Measurements from ENCODE around the gene CADM2.

Gene CADM2

DNA sequence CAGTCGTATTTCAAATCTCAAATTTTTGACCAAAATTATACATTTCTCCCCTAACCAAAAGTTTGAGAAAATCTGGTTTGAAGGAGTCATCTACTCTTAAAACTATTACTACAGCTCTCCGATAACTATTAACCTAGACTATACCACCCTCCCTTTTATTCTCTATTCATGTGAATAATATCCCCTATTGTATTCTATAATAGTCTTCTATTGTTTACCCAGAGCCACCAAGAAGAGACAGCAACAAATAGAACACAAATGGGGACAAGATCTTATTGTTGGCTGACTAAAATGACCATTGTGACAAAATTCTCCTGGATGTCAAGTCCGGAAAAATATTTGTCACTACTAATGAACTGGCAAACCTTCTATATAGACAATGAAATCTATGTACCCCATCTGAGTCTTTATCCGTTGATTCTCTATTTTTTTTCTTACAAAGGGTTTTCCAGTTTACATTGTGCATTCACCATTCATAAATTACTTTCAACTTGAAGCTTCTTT is 618.0 kb downstream of the CADM2 start (continued):
- TF ChIP-seq PRDM2 (tag by site-specific recombination; IDR thresholded peaks at IDR 0.05; ENCODE audit: borderline replicate concordance) (no peak), ZFP3 (tag by site-specific recombination; IDR thresholded peaks at IDR 0.05; ENCODE audit: low read depth) (no peak), GFI1B (tag by site-specific recombination; IDR thresholded peaks at IDR 0.05) (no peak)

GRCh38 chr3:85584779-85585356 is 626.1 kb downstream of the CADM2 start:
- ChIA-PET CTCF (interaction anchor here (1.4 kb wide), 1 partner anchor 18 kb away, joined by 3 read pairs; no protein-coding TSS in a partner anchor), POLR2A (no interaction called here)
- Histone ChIP-seq H3K27ac (ENCODE audit: extremely low read depth, low read depth, low read length) (no peak overlapping the region), H3K9me3 (ENCODE audit: control insufficient read depth, insufficient read depth, low read depth, low read length) (no peaks in the 10 kb centered on the region), H3K36me3 (ENCODE audit: control insufficient read depth in 2 of 2, insufficient read depth in 1 of 2, low read length in 2 of 2) (no peaks in the 10 kb centered on the region), H3K4me3 (ENCODE audit: low read depth, low read length) (no peak overlapping the region), H3K4me1 (ENCODE audit: control insufficient read depth, insufficient read depth, low read length) (no peaks in the 10 kb centered on the region)
- TF ChIP-seq ZBTB6 (tag by site-specific recombination; IDR thresholded peaks at IDR 0.05) (no peak), ZNF560 (tag by site-specific recombination; IDR thresholded peaks at IDR 0.05; ENCODE audit: borderline replicate concordance) (no peak), ZNF394 (tag by site-specific recombination; IDR thresholded peaks at IDR 0.05; ENCODE audit: borderline replicate concordance) (no peak), ZSCAN30 (tag by site-specific recombination; IDR thresholded peaks at IDR 0.05) (no peak), GLI2 (tag by site-specific recombination; IDR thresholded peaks at IDR 0.05; ENCODE audit: borderline replicate concordance, low read depth) (no peak), ZNF132 (tag by site-specific recombination; IDR thresholded peaks at IDR 0.05; ENCODE audit: borderline replicate concordance) (no peak), SP2 (tag by site-specific recombination; IDR thresholded peaks at IDR 0.05) (no peak), ZNF223 (tag by site-specific recombination; IDR thresholded peaks at IDR 0.05) (no peak)

- Histone ChIP-seq H3K4me1 (ENCODE audit: control insufficient read depth, insufficient read depth, low read length) (no peaks in the 10 kb centered on the region), H3K9me3 (ENCODE audit: control insufficient read depth, insufficient read depth, low read depth, low read length) (no peaks in the 10 kb centered on the region), H3K4me3 (ENCODE audit: low read depth, low read length) (no peak overlapping the region), H3K36me3 (ENCODE audit: control insufficient read depth in 2 of 2, insufficient read depth in 1 of 2, low read length in 2 of 2) (no peaks in the 10 kb centered on the region), H3K27ac (ENCODE audit: extremely low read depth, low read depth, low read length) (no peak overlapping the region)
- ChIA-PET POLR2A (no interaction called here), CTCF (interaction anchor here (1.4 kb wide), 1 partner anchor 19 kb away, joined by 3 read pairs; no protein-coding TSS in a partner anchor)
- TF ChIP-seq REPIN1 (tag by site-specific recombination; IDR thresholded peaks at IDR 0.05; ENCODE audit: low read depth) (no peak), ZNF23 (tag by site-specific recombination; IDR thresholded peaks at IDR 0.05; ENCODE audit: borderline replicate concordance) (no peak), ZNF366 (tag by site-specific recombination; conservative IDR thresholded peaks at IDR 0.05) (no peak), TRIM28 (IDR thresholded peaks at IDR 0.05; ENCODE audit: borderline replicate concordance, low read length) (no peak), HOXD13 (CRISPR knock-in tag; IDR thresholded peaks at IDR 0.05; ENCODE audit: borderline replicate concordance) (no peak), ZNF626 (tag by site-specific recombination; IDR thresholded peaks at IDR 0.05) (no peak), ZNF37A (tag by site-specific recombination; IDR thresholded peaks at IDR 0.05) (no peak), ZNF776 (tag by site-specific recombination; IDR thresholded peaks at IDR 0.05; ENCODE audit: borderline replicate concordance) (no peak)
- TF ChIP-seq, protein P1, sequence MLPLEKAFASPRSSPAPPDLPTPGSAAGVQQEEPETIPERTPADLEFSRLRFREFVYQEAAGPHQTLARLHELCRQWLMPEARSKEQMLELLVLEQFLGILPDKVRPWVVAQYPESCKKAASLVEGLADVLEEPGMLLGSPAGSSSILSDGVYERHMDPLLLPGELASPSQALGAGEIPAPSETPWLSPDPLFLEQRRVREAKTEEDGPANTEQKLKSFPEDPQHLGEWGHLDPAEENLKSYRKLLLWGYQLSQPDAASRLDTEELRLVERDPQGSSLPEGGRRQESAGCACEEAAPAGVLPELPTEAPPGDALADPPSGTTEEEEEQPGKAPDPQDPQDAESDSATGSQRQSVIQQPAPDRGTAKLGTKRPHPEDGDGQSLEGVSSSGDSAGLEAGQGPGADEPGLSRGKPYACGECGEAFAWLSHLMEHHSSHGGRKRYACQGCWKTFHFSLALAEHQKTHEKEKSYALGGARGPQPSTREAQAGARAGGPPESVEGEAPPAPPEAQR (tag by site-specific recombination; IDR thresholded peaks at IDR 0.05): no peak
- TF ChIP-seq, protein P2, sequence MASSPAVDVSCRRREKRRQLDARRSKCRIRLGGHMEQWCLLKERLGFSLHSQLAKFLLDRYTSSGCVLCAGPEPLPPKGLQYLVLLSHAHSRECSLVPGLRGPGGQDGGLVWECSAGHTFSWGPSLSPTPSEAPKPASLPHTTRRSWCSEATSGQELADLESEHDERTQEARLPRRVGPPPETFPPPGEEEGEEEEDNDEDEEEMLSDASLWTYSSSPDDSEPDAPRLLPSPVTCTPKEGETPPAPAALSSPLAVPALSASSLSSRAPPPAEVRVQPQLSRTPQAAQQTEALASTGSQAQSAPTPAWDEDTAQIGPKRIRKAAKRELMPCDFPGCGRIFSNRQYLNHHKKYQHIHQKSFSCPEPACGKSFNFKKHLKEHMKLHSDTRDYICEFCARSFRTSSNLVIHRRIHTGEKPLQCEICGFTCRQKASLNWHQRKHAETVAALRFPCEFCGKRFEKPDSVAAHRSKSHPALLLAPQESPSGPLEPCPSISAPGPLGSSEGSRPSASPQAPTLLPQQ (tag by site-specific recombination; IDR thresholded peaks at IDR 0.05): no peak
These were observed 627.2 kb downstream of the CADM2 start for GRCh38 chr3:85586018-85586417.
